Hypothalamus (tissue), 51 donors: Measurements from ENCODE around the gene AKAP3.

ENCODE experiments used
- DNase-seq, 51 donors: peaks; one replicate each; lab custom pipeline; 2025; lab: John Stamatoyannopoulos, UW

AKAP3 gene

DNA sequence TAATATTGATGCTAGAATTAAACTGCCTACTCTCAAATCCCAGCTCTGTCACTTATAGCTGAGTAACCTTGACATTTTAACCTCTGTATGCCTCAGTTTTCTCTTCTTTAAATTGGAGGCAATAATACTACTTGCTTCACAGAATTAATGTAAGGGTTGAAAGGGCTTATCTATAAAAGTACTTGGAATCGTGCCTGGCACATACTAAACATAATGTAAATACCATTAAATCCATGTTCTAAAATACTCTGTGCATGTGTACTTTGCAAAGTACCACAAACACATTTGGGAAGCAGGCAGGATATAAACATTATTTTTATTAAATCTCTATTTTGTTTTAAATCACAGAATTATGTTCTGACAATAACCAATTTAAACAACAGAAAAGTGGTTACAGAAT lies 44.9 kb downstream of the AKAP3 start:
- DNase-seq = no peak

GRCh38 chr12:4603421-4603820 lies 45.4 kb downstream of the AKAP3 start:
- peak in 6 of 51 donors; percentile 6 to 15 (median 8) for DNase-seq

DNA sequence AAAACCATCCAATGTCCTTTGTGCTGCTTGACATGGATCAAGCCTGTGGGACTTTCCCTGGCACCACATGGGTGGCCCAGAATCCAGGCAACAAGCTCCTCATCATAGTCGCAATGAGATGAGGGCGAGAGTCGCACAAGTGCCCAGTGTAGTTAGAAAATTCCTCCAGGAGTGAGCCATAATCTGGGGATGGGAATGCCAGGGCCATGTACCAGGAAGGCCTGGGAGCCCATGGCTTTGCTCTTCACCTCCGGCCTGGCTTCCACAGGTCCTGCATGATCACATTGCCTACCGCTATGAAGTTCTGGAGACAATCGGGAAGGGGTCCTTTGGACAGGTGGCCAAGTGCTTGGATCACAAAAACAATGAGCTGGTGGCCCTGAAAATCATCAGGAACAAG lies 53.0 kb downstream of the AKAP3 start:
- DNase-seq = no peak

DNA sequence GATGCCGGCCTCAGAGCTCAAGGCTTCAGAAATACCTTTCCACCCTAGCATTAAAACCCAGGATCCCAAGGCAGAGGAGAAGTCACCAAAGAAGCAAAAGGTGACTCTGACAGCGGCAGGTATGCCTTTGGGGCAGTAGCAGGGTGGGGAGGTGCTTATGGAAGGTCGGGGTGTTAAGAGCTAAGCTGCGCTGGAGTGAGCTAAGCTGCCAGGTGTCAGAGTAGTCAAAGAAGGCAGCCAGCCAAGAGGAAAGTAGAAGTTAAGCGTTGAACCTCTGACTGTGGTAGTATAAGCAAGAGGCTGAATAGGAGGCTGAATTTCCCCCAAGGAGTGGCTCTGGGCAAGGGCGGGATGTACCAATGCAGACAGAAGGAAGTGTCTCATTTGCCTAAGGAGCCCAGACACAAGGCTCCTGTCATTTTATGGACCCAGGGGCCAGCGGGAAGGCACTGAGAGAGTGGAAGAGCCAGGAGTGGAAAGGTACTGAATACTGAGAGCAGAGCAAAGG lies 57.6 kb downstream of the AKAP3 start:
- DNase-seq = no peak

DNA sequence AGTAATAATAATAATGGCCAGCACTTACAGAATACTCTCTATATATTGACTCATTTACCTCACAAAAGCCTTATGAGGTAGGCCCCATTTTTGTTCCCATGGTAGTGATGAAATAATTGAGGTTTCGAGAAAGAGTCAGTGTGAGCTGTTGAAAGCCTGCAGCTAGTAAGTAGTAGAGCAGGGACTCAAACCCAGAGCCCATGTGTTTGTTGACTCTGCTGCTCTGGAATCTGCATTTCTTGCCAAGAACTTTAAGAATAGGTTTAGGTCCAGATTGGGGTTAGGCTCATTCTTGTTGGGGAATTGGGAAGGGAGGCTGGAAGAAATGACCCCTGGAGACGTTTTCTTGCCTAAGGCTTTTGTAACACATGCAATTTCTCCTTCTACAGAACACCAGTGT lies 58.9 kb downstream of the AKAP3 start:
- DNase-seq = no peak

GRCh38 chr12:4588916-4589315 lies 59.9 kb downstream of the AKAP3 start:
- no peak for DNase-seq

GRCh38 chr12:4587108-4587507 lies 61.7 kb downstream of the AKAP3 start:
- DNase-seq = no peak

GRCh38 chr12:4586500-4586899 lies 62.4 kb downstream of the AKAP3 start:
- no peak for DNase-seq

DNA sequence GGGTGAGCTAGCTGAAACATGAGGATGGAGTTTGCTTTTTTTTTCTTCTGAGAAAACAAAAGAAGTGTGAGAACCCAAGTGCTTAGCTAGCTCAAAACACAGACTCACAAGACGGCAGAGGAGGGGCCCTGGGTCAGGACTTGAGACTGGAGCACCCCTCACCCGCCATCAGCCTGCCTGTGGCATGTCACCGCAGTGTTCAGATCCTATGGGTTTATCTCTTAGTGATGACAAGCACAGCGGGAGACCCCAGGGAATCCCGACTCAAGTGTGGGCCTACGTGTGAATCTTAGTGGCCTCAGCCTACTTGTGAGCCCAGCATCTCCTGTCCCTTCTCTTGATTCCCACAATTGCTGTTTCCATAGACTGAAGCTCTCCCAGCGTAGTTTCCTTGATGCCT lies 64.0 kb downstream of the AKAP3 start:
- DNase-seq = no peak

- DNase-seq = no peak
Measured at GRCh38 chr12:4584281-4584680, 64.6 kb downstream of the AKAP3 start.

DNA sequence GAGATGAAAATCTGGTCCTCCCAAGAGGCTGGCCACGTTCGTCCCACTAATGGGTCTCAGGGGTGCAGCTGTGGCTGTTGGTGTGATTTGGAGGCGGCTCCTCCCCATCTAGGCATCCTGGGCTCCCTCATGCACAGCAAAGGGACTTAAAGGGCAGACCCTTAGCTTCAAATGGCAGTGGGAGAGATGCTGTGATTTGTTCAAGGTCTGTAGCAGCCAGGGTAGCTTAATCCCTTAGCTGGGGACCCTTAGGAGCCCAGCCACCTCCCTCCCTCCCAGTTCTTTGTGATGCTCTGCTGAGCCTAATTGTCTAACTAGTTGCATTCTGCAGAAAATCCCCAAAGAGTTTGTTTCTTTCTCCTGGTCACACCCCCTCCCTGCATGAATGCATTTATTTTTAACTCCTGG lies 68.6 kb downstream of the AKAP3 start:
- DNase-seq = no peak

GRCh38 chr12:4579305-4580102 lies 69.3 kb downstream of the AKAP3 start:
- peak in 1 of 51 donors; percentile 2 for DNase-seq

DNA sequence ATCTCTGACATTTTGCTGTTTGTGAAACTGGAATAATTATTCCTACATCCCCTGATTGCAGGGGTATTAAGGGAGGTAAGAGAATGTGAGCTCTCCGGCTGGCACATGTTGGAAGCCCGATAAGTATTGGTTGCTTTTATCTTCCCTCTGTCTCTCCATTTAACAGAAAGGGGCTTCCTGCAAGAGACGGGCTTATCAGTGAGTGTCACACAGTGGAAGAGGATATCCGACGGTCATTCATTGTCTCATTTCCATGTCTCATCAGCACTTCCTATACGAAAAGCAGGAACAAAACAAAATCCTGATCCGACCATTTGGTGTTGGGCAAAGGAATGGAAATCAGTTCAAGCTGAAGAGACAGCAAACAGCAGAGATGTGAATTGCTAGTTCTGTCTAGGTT lies 76.2 kb downstream of the AKAP3 start:
- no peak for DNase-seq

- no peak for DNase-seq
Measured at GRCh38 chr12:4569261-4569660, 79.6 kb downstream of the AKAP3 start.

GRCh38 chr12:4567073-4567881 lies 81.6 kb downstream of the AKAP3 start:
- DNase-seq = peak in 1 of 51 donors; percentile 7

DNA sequence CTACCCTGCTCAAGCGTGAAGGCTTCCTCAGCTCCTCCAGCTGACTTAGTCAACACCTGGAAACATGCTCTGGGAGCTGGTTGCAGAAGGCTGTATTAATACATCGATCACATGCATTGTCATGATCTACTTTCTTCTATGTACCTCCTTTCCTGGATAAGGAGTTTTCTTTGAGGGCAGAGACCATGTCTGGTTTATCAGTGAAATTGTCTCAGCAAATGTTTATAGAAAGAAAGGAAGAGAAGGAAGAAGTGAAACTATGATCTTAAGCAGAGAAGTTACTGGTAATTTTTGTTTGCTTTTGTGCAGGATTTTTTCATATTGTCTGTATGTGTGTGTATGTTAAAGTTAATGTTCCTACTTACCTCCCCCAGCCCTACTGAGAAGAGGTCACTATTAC lies 82.4 kb downstream of the AKAP3 start:
- no peak for DNase-seq
